IPS-20b (cell line): ENCODE measurements around the gene HYAL2.

ENCODE experiments used
- H3K27ac ChIP-seq: one replicate; pipeline ENCODE4 v1.5.1; 2013; ENCODE audit warnings: low read length
- H3K27me3 ChIP-seq: 2 replicates; pipeline ENCODE4 v1.6.1; 2013; ENCODE audit warnings: mild to moderate bottlenecking, low read length, inconsistent platforms; ENCODE audit not compliant: insufficient read depth
- H3K36me3 ChIP-seq: 2 replicates; pipeline ENCODE4 v1.6.1; 2013; ENCODE audit warnings: low read depth, mild to moderate bottlenecking, inconsistent platforms, low read length, moderate library complexity; ENCODE audit not compliant: insufficient read depth
- H3K4me1 ChIP-seq: 2 replicates; pipeline ENCODE4 v1.6.1; 2013; ENCODE audit warnings: mild to moderate bottlenecking, control low read depth, inconsistent platforms, low read length, moderate library complexity; ENCODE audit not compliant: insufficient read depth
- H3K4me3 ChIP-seq: 2 replicates; pipeline ENCODE4 v1.5.1; 2013; ENCODE audit warnings: mild to moderate bottlenecking, low read length, inconsistent platforms
- H3K9ac ChIP-seq: 2 replicates; pipeline ENCODE4 v1.6.1; 2013; ENCODE audit warnings: low read depth, mild to moderate bottlenecking, inconsistent platforms, low read length, moderate library complexity
- H3K9me3 ChIP-seq: 2 replicates; pipeline ENCODE4 v1.6.1; 2013; ENCODE audit warnings: mild to moderate bottlenecking, low read depth, low read length, inconsistent platforms; ENCODE audit not compliant: insufficient read depth

The HYAL2 gene

DNA sequence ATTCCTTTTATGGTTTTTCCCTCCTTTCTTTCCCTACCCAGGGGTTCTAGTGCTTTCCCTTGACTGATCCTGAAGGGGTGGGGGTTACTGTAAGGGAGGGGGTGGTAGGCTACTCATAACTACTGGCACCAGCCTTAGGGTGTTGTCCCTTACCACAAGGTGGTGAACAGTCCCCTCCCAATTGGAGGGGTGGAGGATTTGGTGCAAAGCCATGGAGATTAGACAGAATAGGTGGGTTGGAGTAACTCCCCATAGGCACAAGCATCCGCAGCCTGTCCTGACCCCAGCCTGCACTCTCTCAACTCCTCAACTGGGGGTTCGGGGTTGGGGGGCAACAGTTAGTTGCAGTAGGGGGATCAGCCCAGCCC, 2.6 kb upstream of the HYAL2 start:
- Histone ChIP-seq H3K9ac (no peak overlapping the region), H3K4me1 (peaks cover 7% of the 10 kb centered on the region; the same call in 1 of the 2 replicates), H3K36me3 (peaks cover 25% of the 10 kb centered on the region), H3K27me3 (no peaks in the 10 kb centered on the region), H3K4me3 (no peak overlapping the region), H3K27ac (no peak overlapping the region), H3K9me3 (no peaks in the 10 kb centered on the region)

DNA sequence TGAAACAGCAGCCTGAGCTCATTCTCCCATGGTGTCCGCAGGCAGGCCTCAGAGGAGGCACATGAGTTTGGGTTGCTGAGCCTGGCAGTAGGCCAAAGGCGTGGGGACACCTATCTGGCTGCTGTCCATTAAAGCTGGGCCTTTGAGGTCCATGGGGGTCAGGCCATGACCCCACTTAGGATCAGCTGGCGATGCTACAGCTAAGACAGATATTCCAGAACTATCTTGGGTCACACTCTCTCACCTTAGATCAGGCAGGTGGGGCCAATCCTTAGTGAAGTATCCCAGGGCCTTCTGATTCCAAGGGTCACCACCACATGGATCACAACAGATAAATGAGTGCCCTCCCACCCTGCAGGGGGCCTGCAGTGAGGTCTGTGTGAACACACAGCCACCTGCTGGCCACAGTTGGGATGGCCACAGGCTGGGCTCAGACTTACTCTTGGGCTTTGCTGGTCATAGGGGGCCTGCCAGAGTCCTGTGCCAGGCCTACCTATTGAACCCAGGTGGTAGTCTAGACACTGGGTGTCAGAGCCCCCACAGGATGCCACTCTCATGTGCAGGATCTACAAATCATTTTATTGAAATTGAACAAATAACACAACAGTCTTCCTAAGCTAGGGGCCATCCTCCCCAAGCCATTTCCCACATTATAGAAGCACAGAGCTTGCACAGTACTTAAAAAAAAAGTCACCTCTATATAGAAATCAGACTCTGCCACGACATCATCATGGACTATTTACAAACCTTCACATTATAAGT, 2.0 kb upstream of the HYAL2 start:
- Histone ChIP-seq H3K4me3 (no peak overlapping the region), H3K36me3 (peaks cover 25% of the 10 kb centered on the region), H3K9ac (no peak overlapping the region), H3K9me3 (no peaks in the 10 kb centered on the region), H3K4me1 (peaks cover 7% of the 10 kb centered on the region; the same call in 1 of the 2 replicates), H3K27ac (no peak overlapping the region), H3K27me3 (no peaks in the 10 kb centered on the region)

DNA sequence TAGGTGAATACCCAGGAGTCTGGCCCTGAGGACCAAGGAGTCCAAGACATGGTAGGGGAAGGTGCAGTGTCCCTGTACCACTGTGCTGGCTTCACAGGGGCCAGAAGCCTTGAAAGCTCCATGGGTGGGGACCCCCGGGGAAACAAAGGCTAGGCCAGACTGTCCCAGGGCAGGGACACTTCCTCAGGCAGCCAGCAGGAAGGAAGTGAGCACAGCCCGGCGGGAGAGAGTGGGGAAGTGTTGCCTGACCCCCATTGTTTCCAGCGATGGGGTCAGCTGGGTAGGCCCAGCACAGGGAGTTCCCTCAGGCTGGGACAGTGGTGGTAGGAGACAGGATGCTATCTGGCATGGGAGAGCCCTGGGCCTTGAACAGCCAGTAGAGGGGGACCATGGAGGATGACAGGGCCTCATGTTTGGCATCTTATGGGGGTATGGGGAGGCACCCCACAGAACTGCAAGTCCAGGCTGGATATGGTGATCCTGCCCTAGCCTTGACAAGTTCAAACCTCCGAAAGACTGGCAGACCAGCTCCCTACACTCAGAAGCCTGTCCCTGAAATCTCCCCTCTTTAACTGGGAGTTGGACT, 1.2 kb upstream of the HYAL2 start:
- H3K9me3 ChIP-seq = no peaks in the 10 kb centered on the region
- no peaks in the 10 kb centered on the region for H3K27me3 ChIP-seq
- no peak overlapping the region for H3K4me3 ChIP-seq
- H3K27ac ChIP-seq = no peak overlapping the region
- no peak overlapping the region; the same call in 1 of the 2 replicates for H3K9ac ChIP-seq
- peaks cover 29% of the 10 kb centered on the region for H3K36me3 ChIP-seq
- H3K4me1 ChIP-seq = peaks cover 7% of the 10 kb centered on the region; the same call in 1 of the 2 replicates

DNA sequence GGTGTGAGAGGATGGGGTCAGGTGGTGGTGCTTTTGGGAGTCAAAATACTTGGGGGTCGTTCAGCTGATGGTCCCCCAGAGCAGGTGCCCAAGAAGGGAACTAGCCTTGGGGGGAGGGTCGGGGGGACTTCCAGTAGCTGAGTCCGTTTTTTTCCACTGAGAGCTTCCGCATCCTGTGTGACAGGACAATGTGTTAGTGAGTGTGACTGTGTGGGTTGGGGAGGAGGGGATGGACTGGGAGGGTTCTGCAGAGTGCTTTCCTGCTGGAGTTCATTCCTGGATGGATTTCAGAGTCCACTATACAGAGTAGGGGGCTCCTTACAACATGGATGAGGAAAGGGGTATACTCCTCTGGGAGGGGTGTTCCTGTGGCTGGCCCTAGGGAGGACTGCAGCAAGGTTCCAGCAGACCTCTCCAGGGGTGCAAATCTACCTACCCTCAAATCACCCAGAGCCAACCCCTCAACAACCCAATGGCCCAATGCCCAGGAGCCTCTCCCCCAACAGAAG, 601 bp upstream of the HYAL2 start:
- Histone ChIP-seq H3K9me3 (no peaks in the 10 kb centered on the region), H3K4me1 (peaks cover 7% of the 10 kb centered on the region; the same call in 1 of the 2 replicates), H3K9ac (peak overlapping the region; percentile 99; the same call in 1 of the 2 replicates), H3K4me3 (peak overlapping the region; percentile 100; the same call in 1 of the 2 replicates), H3K36me3 (peaks cover 35% of the 10 kb centered on the region), H3K27me3 (no peaks in the 10 kb centered on the region), H3K27ac (no peak overlapping the region)

DNA sequence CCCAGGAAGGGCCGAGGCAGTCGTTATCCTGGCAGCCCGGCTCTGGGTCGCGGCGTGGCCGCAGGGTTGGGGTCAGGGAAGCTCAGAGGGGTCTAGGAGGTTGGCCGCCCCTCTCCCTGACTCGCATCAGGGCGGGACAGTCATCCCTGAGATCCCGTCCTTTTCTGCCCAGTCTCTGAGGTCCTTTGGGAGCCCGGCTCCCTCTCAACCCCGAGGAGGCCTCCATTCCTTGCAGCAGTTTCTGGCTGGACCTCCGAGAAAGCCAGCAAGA, 495 bp downstream of the HYAL2 start:
- peaks cover 7% of the 10 kb centered on the region for H3K4me1 ChIP-seq
- H3K36me3 ChIP-seq = peaks cover 46% of the 10 kb centered on the region
- H3K4me3 ChIP-seq = peak overlapping the region; percentile 100
- H3K27ac ChIP-seq = peak overlapping the region; percentile 91
- H3K27me3 ChIP-seq = no peaks in the 10 kb centered on the region
- no peaks in the 10 kb centered on the region for H3K9me3 ChIP-seq
- H3K9ac ChIP-seq = peak overlapping the region; percentile 99; the same call in 1 of the 2 replicates

DNA sequence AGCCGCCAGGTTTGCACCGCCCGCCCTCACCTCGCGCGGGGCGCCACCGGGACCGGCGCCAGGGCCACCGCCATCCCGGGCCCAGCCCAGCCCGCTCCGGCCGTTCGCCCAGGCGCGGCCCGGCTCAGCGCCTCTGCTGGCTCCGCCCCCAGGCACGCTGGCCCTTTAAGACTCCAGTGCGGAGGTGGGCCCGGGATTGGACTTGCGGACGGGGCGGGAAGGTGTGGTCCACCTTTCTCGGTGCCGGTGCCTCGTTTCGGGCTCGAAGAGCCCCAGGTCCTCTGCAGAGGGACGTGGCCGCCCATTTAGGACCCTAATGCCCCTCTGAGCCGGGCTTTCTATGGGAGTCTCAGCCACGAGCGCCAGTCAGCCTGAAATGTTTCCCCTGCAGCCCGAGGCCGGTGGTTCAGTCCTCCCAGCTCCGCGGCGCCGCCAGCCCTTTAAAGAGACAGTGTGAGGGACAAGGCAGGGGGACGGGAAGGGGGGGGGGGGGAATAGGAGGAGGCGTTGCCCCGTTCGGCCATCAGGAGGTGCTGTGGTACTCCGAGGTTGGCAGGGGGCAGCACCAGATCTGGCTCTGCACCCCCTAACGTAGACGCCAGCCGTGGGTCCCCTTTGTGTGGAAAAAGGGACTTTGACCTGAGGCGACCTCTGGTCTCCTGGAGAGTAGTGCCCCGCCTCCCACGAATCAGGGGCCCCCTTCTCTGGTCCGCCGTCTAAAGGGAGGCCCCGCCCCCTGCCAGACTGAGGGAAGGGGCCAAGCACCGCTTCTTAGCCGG, 1.0 kb downstream of the HYAL2 start:
- H3K4me3 ChIP-seq = peak overlapping the region; percentile 100
- peaks cover 51% of the 10 kb centered on the region for H3K36me3 ChIP-seq
- no peaks in the 10 kb centered on the region for H3K9me3 ChIP-seq
- H3K27ac ChIP-seq = peak overlapping the region; percentile 91
- peaks cover 7% of the 10 kb centered on the region for H3K4me1 ChIP-seq
- no peaks in the 10 kb centered on the region for H3K27me3 ChIP-seq
- H3K9ac ChIP-seq = peak overlapping the region; percentile 99

DNA sequence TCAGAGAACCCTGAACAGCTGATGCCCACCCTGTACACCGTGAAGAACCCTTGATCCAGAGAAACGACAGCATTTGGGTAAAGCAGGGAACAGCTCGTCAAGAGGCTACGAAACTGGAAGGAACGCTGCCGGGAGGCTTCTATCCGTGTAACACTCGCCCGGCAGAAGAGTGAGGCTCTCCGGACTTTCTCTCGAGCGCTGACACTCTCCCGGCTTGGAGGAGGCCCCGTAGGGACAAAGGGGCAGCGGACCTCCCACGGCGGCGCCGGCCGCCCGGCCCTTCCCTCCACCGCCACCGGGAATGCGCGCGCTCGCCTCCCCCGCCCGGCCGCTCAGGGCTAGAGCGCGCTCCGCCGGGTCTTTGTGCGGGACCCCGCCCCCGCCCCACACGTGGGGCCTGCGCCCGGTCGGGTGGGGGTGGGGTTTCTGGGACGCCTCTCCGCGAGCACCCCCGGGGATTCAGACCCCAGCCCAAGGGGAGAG, 1.7 kb downstream of the HYAL2 start:
- peaks cover 7% of the 10 kb centered on the region for H3K4me1 ChIP-seq

DNA sequence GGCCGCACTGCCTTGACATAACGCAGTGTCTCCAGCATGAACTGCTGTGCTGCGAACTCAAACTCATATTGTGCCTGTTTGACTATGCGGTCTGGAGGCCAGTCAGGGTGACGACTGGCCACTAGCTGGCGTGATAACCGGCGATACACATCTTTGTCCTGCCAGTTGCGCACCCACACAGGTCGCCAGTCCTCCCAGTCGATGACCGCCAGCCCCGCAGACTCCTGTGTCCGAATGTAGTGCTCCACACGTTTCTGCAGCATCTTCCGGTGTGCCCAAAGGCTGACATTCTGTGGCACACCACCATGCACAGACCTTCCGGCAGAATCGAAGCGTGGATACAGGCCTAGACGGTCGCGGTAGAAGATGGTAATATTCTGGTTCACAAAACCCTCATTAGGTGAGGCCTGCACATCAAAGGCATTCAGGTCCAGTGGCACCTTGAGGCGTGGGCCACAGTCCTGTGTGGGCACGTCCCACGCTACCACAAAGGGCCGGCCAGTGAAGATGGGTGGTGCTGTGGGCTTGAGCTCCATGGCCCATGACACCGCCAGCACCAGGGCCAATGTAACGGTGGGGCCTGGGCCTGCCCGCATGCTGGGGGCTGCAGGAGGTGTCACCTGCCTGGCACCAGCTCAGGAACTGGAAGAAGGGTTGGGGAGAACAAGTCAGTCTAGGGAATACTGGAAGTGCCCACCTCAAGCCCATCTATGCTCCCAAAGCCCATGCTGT, 2.5 kb downstream of the HYAL2 start:
- Histone ChIP-seq H3K27me3 (no peaks in the 10 kb centered on the region), H3K27ac (peak overlapping the region; percentile 82), H3K9ac (peak overlapping the region; percentile 99), H3K4me3 (peak overlapping the region; percentile 100), H3K36me3 (peaks cover 51% of the 10 kb centered on the region), H3K9me3 (no peaks in the 10 kb centered on the region), H3K4me1 (peaks cover 7% of the 10 kb centered on the region)

More for the DNA sequence above, 1.7 kb downstream of the HYAL2 start:
- Histone ChIP-seq H3K9ac (peak overlapping the region; percentile 99), H3K9me3 (no peaks in the 10 kb centered on the region), H3K27me3 (no peaks in the 10 kb centered on the region), H3K36me3 (peaks cover 54% of the 10 kb centered on the region), H3K27ac (peak overlapping the region; percentile 91), H3K4me3 (peak overlapping the region; percentile 100)

DNA sequence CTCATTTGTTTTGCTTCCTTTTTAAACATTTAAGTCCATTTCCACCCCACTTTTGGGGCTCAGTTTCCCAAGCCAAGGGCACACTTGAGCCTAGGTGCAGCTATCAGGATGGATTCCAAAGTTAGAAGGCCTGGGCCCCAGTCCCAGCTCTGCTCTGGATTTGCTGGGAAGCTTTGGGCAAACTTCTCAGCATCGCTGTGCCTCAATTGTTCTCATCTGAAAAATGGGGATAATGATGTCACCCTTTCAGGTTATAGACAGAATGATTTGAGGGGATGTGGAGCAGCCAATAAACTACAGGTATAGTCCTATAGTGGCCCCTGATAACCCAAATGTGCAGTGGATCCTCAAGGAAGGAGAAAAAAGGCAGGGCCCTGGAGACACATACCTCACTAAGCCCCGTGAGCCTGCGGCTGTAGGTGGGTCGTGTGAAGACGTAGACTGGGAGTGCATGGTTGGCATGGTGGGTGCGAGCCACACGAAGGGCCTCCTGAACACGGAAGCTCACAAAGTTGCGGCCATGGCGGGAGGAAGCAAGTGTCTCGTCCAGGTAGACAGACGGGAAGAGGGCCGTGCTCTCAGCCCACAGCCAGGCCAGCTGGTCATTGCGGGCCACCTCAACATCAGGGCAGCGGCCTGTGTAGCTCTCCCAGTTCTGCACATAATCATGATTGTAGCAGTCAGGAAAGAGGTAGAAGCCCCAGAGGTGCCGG, 3.2 kb downstream of the HYAL2 start:
- H3K4me3 ChIP-seq = peak overlapping the region; percentile 100; the same call in 1 of the 2 replicates
- peaks cover 6% of the 10 kb centered on the region for H3K4me1 ChIP-seq
- no peak overlapping the region for H3K9ac ChIP-seq
- no peak overlapping the region for H3K27ac ChIP-seq
- peaks cover 48% of the 10 kb centered on the region for H3K36me3 ChIP-seq
- H3K9me3 ChIP-seq = no peaks in the 10 kb centered on the region
- H3K27me3 ChIP-seq = no peaks in the 10 kb centered on the region

DNA sequence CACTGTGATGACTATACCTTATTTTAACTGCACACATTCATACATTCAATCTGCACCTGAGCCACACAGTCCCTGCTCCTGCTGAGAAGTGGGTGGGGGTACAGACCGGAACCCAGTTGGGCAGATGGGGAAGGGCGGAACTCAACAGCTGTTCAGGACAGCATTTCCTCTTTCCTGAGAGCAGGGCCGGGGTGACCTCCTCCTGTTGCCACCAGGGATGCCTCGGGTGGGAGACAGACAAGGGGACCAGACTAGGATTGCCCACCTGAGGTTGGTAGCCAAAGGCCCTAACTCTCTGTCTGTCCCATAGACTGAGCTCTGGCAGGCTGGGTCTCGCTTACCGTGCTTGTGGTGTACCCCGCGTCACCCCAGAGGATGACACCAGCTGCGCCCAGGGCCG, 3.9 kb downstream of the HYAL2 start:
- no peak overlapping the region for H3K4me3 ChIP-seq
- H3K27ac ChIP-seq = no peak overlapping the region
- no peaks in the 10 kb centered on the region for H3K27me3 ChIP-seq
- no peaks in the 10 kb centered on the region for H3K9me3 ChIP-seq
- peaks cover 45% of the 10 kb centered on the region for H3K36me3 ChIP-seq
- H3K4me1 ChIP-seq = peaks cover 5% of the 10 kb centered on the region
- H3K9ac ChIP-seq = no peak overlapping the region
